HL-60 (cell line): Measurements from ENCODE around the gene ESRRG.

Source experiments
- DNase-seq, 2 experiments: peaks; one replicate each; pipeline ENCODE4 v3.0.0-alpha.2; 2010 to 2020; ENCODE audit warnings: low read depth in 1 of 2, low spot score in 1 of 2
- H3K27ac ChIP-seq: fragments of 250-450 bp; sonication (Bioruptor Pico); replicated peaks from 2 replicates; pipeline ENCODE4 v1.5.1; 2020; ENCODE audit warnings: mild to moderate bottlenecking, moderate library complexity
- H3K27me3 ChIP-seq: fragments of 250-450 bp; sonication (Bioruptor Pico); 2 replicates; pipeline ENCODE4 v1.5.1; 2021; ENCODE audit warnings: mild to moderate bottlenecking, moderate library complexity; ENCODE audit not compliant: insufficient read depth, poor library complexity, severe bottlenecking
- H3K4me3 ChIP-seq: replicated peaks from 2 replicates; pipeline ENCODE4 v1.5.1; 2011; ENCODE audit warnings: mild to moderate bottlenecking, control low read depth, low read length; ENCODE audit not compliant: insufficient read depth
- GABPA ChIP-seq: IDR thresholded peaks from 2 replicates; pipeline ENCODE4 v1.6.1; 2012; ENCODE audit warnings: low read depth
- POLR2AphosphoS5 ChIP-seq: IDR thresholded peaks from 2 replicates; pipeline ENCODE4 v1.6.1; 2012; ENCODE audit warnings: low read depth
- REST ChIP-seq: IDR thresholded peaks from 2 replicates; pipeline ENCODE4 v1.6.1; 2012; ENCODE audit warnings: low read depth; ENCODE audit not compliant: insufficient replicate concordance
- SPI1 ChIP-seq: IDR thresholded peaks from 2 replicates; pipeline ENCODE4 v1.6.1; 2012; ENCODE audit warnings: low read depth, mild to moderate bottlenecking, borderline replicate concordance
- TF ChIP-seq, protein P1 (sequence below): IDR thresholded peaks from one replicate; pipeline ENCODE4 v1.5.1; 2011; ENCODE audit warnings: low read length, control low read depth, inconsistent platforms; ENCODE audit not compliant: insufficient read depth

Gene ESRRG

GRCh38 chr1:216732121-216732520, 8.9 kb upstream of the ESRRG start:
- TF ChIP-seq GABPA (no peak), REST (no peak), POLR2AphosphoS5 (no peak), SPI1 (no peak)
- TF ChIP-seq, protein P1, sequence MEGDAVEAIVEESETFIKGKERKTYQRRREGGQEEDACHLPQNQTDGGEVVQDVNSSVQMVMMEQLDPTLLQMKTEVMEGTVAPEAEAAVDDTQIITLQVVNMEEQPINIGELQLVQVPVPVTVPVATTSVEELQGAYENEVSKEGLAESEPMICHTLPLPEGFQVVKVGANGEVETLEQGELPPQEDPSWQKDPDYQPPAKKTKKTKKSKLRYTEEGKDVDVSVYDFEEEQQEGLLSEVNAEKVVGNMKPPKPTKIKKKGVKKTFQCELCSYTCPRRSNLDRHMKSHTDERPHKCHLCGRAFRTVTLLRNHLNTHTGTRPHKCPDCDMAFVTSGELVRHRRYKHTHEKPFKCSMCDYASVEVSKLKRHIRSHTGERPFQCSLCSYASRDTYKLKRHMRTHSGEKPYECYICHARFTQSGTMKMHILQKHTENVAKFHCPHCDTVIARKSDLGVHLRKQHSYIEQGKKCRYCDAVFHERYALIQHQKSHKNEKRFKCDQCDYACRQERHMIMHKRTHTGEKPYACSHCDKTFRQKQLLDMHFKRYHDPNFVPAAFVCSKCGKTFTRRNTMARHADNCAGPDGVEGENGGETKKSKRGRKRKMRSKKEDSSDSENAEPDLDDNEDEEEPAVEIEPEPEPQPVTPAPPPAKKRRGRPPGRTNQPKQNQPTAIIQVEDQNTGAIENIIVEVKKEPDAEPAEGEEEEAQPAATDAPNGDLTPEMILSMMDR = no peak
- no peak for DNase-seq
- no peak overlapping the region for H3K4me3 ChIP-seq
- no peak overlapping the region for H3K27ac ChIP-seq
- no peaks in the 10 kb centered on the region for H3K27me3 ChIP-seq

DNA sequence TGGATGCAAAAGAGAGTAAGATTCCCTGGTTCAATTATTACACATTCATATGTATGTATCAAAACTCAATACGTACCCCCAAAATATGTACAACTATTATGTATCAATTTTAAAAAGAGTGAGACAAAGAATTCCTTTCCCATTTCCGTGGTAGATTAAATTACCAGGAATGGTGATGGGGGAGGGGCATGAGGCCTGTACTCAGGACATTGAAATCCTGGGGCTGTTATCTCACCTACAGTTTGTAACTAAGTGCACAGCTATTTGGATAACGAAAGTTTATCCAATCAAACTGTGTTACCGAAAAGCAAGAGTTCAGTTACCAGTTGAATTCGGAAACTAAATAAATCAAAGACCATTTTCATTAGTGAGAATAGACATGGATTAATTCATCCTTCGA, 8.3 kb upstream of the ESRRG start:
- no peak overlapping the region for H3K27ac ChIP-seq
- no peak overlapping the region for H3K4me3 ChIP-seq
- no peaks in the 10 kb centered on the region for H3K27me3 ChIP-seq
- TF ChIP-seq GABPA = no peak
- DNase-seq = no peak

DNA sequence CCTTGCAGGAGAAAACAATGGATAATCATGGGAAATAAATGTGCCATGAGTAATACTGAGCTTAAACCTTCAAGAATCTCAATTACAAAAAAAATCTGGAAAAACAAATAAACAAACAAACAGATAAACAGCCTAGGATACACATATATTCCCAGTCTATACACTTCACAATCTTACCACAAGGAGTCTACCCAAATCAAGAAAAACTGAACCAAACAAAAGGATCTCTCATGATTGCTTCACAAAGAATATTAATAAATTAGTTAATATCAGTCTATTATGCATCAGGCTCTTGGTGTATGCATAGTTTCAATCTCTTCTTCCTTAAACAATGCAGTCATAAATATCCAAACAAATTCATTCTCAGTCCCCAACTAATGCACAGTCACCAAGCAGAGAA, 3.2 kb upstream of the ESRRG start:
- Histone ChIP-seq H3K27ac (no peak overlapping the region), H3K4me3 (no peak overlapping the region)

More for the DNA sequence above, 3.2 kb upstream of the ESRRG start:
- peaks cover 7% of the 10 kb centered on the region for H3K27me3 ChIP-seq
- no peak for TF ChIP-seq SPI1
- no peak for TF ChIP-seq POLR2AphosphoS5
- TF ChIP-seq REST = no peak
- no peak for TF ChIP-seq GABPA
- TF ChIP-seq, protein P1 = no peak
- no peak for DNase-seq
